Measurements from ENCODE around the gene FAM114A1.

GRCh38 chr4:38926896-38927295, 59.3 kb downstream of the FAM114A1 start:
- TF ChIP-seq CTCF (IDR thresholded peaks at IDR 0.05; ENCODE audit: poor library complexity) (no peak), EZH2phosphoT487 (IDR thresholded peaks at IDR 0.05; ENCODE audit: low read depth, severe bottlenecking, unreplicated experiment) (no peak)
